ENCODE measurements around the gene CNTNAP2. TPM values are rescaled to one million over a fixed set of nuclear protein-coding genes. Genes with fewer than 3 reads are reported as not detected.

CNTNAP2 gene
- total and polyA plus RNA-seq, 9 of the 15 experiments (the other 6 are each of a cell fraction or from before 2014, with no cell fraction given), result 0.04 to 0.62 (median 0.09) TPM; not detected in 4

DNA sequence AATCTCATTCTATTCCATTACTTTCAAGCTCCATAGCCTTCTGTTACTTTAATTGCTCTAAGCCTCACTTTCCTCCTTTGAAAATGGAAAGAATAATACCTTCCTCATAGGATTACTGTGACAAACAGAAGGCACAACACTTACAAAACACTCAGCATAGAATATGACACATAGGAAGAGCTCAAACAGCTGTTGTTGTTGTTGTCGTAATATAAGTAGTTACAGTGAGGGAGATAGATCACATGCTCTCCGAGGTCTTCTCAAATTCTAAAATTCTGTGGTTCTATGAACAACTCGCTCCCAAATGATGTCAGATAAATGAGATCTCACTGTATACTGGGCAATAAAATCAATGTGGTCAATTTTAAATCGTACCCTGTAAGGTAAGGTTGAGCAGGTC is 1424.7 kb downstream of the CNTNAP2 start (continued):
- TF ChIP-seq, protein P1, sequence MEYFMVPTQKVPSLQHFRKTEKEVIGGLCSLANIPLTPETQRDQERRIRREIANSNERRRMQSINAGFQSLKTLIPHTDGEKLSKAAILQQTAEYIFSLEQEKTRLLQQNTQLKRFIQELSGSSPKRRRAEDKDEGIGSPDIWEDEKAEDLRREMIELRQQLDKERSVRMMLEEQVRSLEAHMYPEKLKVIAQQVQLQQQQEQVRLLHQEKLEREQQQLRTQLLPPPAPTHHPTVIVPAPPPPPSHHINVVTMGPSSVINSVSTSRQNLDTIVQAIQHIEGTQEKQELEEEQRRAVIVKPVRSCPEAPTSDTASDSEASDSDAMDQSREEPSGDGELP (CRISPR knock-in tag; IDR thresholded peaks at IDR 0.05; ENCODE audit: borderline replicate concordance), result no peak
- no peak for TF ChIP-seq SRF (CRISPR knock-in tag; IDR thresholded peaks at IDR 0.05)
- TF ChIP-seq CBX1 (IDR thresholded peaks at IDR 0.05; ENCODE audit: low read depth), result no peak
- TF ChIP-seq, protein P2, sequence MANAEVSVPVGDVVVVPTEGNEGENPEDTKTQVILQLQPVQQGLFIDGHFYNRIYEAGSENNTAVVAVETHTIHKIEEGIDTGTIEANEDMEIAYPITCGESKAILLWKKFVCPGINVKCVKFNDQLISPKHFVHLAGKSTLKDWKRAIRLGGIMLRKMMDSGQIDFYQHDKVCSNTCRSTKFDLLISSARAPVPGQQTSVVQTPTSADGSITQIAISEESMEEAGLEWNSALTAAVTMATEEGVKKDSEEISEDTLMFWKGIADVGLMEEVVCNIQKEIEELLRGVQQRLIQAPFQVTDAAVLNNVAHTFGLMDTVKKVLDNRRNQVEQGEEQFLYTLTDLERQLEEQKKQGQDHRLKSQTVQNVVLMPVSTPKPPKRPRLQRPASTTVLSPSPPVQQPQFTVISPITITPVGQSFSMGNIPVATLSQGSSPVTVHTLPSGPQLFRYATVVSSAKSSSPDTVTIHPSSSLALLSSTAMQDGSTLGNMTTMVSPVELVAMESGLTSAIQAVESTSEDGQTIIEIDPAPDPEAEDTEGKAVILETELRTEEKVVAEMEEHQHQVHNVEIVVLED (CRISPR knock-in tag; IDR thresholded peaks at IDR 0.05), result no peak
- no peak for TF ChIP-seq EZH2 (IDR thresholded peaks at IDR 0.05; ENCODE audit: borderline replicate concordance, low read depth, low read length)
- TF ChIP-seq ETV6 (IDR thresholded peaks at IDR 0.05; ENCODE audit: borderline replicate concordance in 1 of 2, low read depth in 2 of 2, low read length in 1 of 2), result no peak
- no peak for TF ChIP-seq ETV6 (CRISPR knock-in tag; IDR thresholded peaks at IDR 0.05; ENCODE audit: borderline replicate concordance)
- TF ChIP-seq MBD2 (IDR thresholded peaks at IDR 0.05; ENCODE audit: borderline replicate concordance, low read depth), result no peak
- TF ChIP-seq, protein P3, sequence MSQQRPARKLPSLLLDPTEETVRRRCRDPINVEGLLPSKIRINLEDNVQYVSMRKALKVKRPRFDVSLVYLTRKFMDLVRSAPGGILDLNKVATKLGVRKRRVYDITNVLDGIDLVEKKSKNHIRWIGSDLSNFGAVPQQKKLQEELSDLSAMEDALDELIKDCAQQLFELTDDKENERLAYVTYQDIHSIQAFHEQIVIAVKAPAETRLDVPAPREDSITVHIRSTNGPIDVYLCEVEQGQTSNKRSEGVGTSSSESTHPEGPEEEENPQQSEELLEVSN (IDR thresholded peaks at IDR 0.05; ENCODE audit: borderline replicate concordance in 1 of 2, extremely low read depth in 1 of 2, insufficient read depth in 1 of 2, insufficient read length in 1 of 2, low read depth in 1 of 2, low read length in 1 of 2, poor library complexity in 1 of 2, severe bottlenecking in 1 of 2), result no peak
